Measurements from ENCODE around the gene IZUMO4. TPM values are rescaled to one million over a fixed set of nuclear protein-coding genes. Genes with fewer than 3 reads are reported as not detected.

IZUMO4 gene
- total RNA-seq, 1 donor from 2014 or later = 0.77 TPM

GRCh38 chr19:2142173-2142829 is 45.6 kb downstream of the IZUMO4 start:
- no peak for DNase-seq (ENCODE audit: low read depth in 2 of 2)

GRCh38 chr19:2144190-2144589 is 47.5 kb downstream of the IZUMO4 start:
- DNase-seq (ENCODE audit: low read depth in 2 of 2) = no peak

GRCh38 chr19:2145831-2146241 is 49.1 kb downstream of the IZUMO4 start:
- DNase-seq (ENCODE audit: low read depth in 2 of 2) = no peak

GRCh38 chr19:2148482-2149135 is 51.9 kb downstream of the IZUMO4 start:
- DNase-seq (ENCODE audit: low read depth in 2 of 2) = no peak

Other genes starting within 250 kb of the IZUMO4 start
- gene REXO1, start 248.4 kb upstream of the IZUMO4 start, total RNA-seq = 3.7 and 8.0 TPM in 2 replicates
- 3.7 and 6.7 TPM in 2 replicates for gene KLF16, start 233.3 kb upstream of the IZUMO4 start, total RNA-seq
- gene ABHD17A, start 211.4 kb upstream of the IZUMO4 start, total RNA-seq = 70.1 and 93.4 TPM in 2 replicates
- gene ADAT3, start 191.5 kb upstream of the IZUMO4 start, total RNA-seq = 1.7 and 3.8 TPM in 2 replicates
- gene SCAMP4, start 191.5 kb upstream of the IZUMO4 start, total RNA-seq = 18.2 and 37.9 TPM in 2 replicates
- gene CSNK1G2, start 155.7 kb upstream of the IZUMO4 start, total RNA-seq = 62.8 and 78.1 TPM in 2 replicates
- 32.5 and 52.0 TPM in 2 replicates for gene BTBD2, start 81.2 kb upstream of the IZUMO4 start, total RNA-seq
- gene MKNK2, start 45.7 kb upstream of the IZUMO4 start, total RNA-seq = 105 and 109 TPM in 2 replicates
- gene MOB3A, start 589 bp upstream of the IZUMO4 start, total RNA-seq = 14.8 and 22.8 TPM in 2 replicates
- gene AP3D1, start 54.7 kb downstream of the IZUMO4 start, total RNA-seq = 57.6 and 85.2 TPM in 2 replicates
- gene DOT1L, start 67.0 kb downstream of the IZUMO4 start, total RNA-seq = 2.7 and 4.9 TPM in 2 replicates
- 61.6 and 72.7 TPM in 2 replicates for gene PLEKHJ1, start 139.4 kb downstream of the IZUMO4 start, total RNA-seq
- gene SF3A2, start 139.9 kb downstream of the IZUMO4 start, total RNA-seq = 44.7 and 57.9 TPM in 2 replicates
- gene AMH, start 152.4 kb downstream of the IZUMO4 start, total RNA-seq = 0.64 and 1.8 TPM in 2 replicates
- gene JSRP1, start 159.5 kb downstream of the IZUMO4 start, total RNA-seq = not detected in 2 replicates
- gene PEAK3, start 185.3 kb downstream of the IZUMO4 start, total RNA-seq = 0.13 and 0.51 TPM in 2 replicates
- not detected in 2 replicates for gene LINGO3, start 211.2 kb downstream of the IZUMO4 start, total RNA-seq
- gene LSM7, start 231.7 kb downstream of the IZUMO4 start, total RNA-seq = 90.9 and 94.4 TPM in 2 replicates
- 13.9 and 25.8 TPM in 2 replicates for gene SPPL2B, start 231.8 kb downstream of the IZUMO4 start, total RNA-seq

All from dermis microvascular lymphatic vessel endothelial cell (primary cell).